CD4-positive, CD25-positive, alpha-beta regulatory T cell (primary cell): ENCODE data around the gene FBXO44. TPM values are rescaled to one million over a fixed set of nuclear protein-coding genes. Genes with fewer than 3 reads are reported as not detected.

Experiments used
- ATAC-seq, 2 donors: fragments of 150-1000 bp; cut with Tn5 transposase; one replicate each; pipeline ENCODE4 v1.10.0; 2021; ENCODE audit warnings: low read depth in 2 of 2, moderate number of reproducible peaks in 2 of 2, moderate library complexity in 1 of 2
- DNase-seq, 3 donors: peaks; one replicate each; pipeline versions ENCODE4 v3.0.0 to v3.0.0-alpha.2; 2012 to 2022; ENCODE audit warnings: mixed read lengths in 1 of 3
- H3K27ac ChIP-seq: one replicate; pipeline ENCODE4 v1.7.0; 2013; ENCODE audit warnings: mild to moderate bottlenecking, low read length; ENCODE audit not compliant: insufficient read depth, poor library complexity, severe bottlenecking
- H3K27me3 ChIP-seq: one replicate; pipeline ENCODE4 v1.7.0; 2013; ENCODE audit warnings: low read length; ENCODE audit not compliant: control insufficient read depth, insufficient read depth
- H3K36me3 ChIP-seq: one replicate; pipeline ENCODE4 v1.7.0; 2013; ENCODE audit warnings: mild to moderate bottlenecking, low read length, moderate library complexity; ENCODE audit not compliant: control insufficient read depth, insufficient read depth
- H3K4me1 ChIP-seq: 2 replicates; pipeline ENCODE4 v1.7.0; 2013; ENCODE audit warnings: mild to moderate bottlenecking, low read length; ENCODE audit not compliant: insufficient read depth, control insufficient read depth, poor library complexity, severe bottlenecking
- H3K4me3 ChIP-seq: one replicate; pipeline ENCODE4 v1.7.0; 2013; ENCODE audit warnings: low read depth, mild to moderate bottlenecking, low read length, moderate library complexity
- H3K9me3 ChIP-seq, 2 experiments: 1 replicate in 1 of 2; 2 replicates in 1 of 2; pipeline ENCODE4 v1.7.0; 2013; ENCODE audit warnings: low read length in 2 of 2, mild to moderate bottlenecking in 1 of 2, moderate library complexity in 1 of 2; ENCODE audit not compliant: control insufficient read depth in 2 of 2
- H3K27ac Mint-ChIP-seq, 3 donors: one replicate each; pipeline ENCODE4 v1.8.0; 2020 to 2022; ENCODE audit warnings: mild to moderate bottlenecking in 3 of 3, mixed read lengths in 3 of 3, moderate library complexity in 2 of 3
- H3K27me3 Mint-ChIP-seq: one replicate; pipeline ENCODE4 v1.8.0; 2022; ENCODE audit warnings: mild to moderate bottlenecking, mixed read lengths
- H3K36me3 Mint-ChIP-seq: one replicate; pipeline ENCODE4 v1.8.0; 2020; ENCODE audit warnings: mixed read lengths
- H3K4me1 Mint-ChIP-seq, 4 donors: one replicate each; pipeline ENCODE4 v1.8.0; 2020 to 2022; ENCODE audit warnings: mixed read lengths in 4 of 4, mild to moderate bottlenecking in 1 of 4
- H3K4me3 Mint-ChIP-seq, 4 donors: one replicate each; pipeline ENCODE4 v1.8.0; 2020 to 2022; ENCODE audit warnings: mild to moderate bottlenecking in 4 of 4, mixed read lengths in 4 of 4, moderate library complexity in 3 of 4
- H3K9me3 Mint-ChIP-seq, 7 donors: one replicate each; pipeline ENCODE4 v1.8.0; 2020 to 2022; ENCODE audit warnings: mixed read lengths in 7 of 7, mild to moderate bottlenecking in 3 of 7, moderate library complexity in 2 of 7
- polyA plus RNA-seq, 4 donors: library from polyadenylated mRNA; unstranded; fragments of 300-500 nt; fragmentation: Illumina TruSeq; gene quantifications; one replicate each; pipeline ENCODE4 v1.2.3, GENCODE V29; 2021
- total RNA-seq: library from RNA; stranded (reverse); gene quantifications from one replicate; pipeline ENCODE4 v1.2.3, GENCODE V29; 2022

The FBXO44 gene
- total and polyA plus RNA-seq, 5 donors from 2014 or later = 5.5 to 43.7 (median 9.3) TPM

DNA sequence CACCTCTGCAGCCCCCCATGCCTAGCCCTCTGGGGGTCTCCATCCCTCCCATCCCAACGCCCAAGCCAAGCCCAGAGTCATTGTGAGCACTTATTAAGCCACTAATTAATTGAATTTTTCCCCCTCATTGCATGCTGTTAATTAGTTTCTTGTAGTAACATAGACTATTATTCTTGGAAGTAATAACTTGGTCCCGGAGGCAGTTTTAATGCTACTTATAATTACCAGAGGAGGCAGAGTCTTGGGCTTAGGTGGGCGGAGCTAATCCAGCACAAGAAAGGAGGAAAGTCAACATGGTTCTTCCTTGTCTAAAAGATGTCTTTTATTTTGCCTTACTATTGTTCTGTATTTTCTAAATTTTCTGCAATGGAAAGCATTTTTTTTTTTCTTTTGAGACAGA lies 28.1 kb upstream of the FBXO44 start:
- Histone ChIP-seq H3K4me1 (no peaks in the 10 kb centered on the region), H3K27ac (no peak overlapping the region), H3K36me3 (no peaks in the 10 kb centered on the region), H3K27me3 (no peaks in the 10 kb centered on the region), H3K9me3 (no peaks in the 10 kb centered on the region), H3K4me3 (no peak overlapping the region)
- Mint-ChIP-seq H3K9me3 (peaks cover 0 to 5% (median 0%) of the 10 kb centered on the region in 7 donors), H3K27me3 (peaks cover 24% of the 10 kb centered on the region), H3K4me3 (no peak overlapping the region), H3K36me3 (no peaks in the 10 kb centered on the region), H3K27ac (no peak overlapping the region), H3K4me1 (no peaks in the 10 kb centered on the region)
- no peak for ATAC-seq
- DNase-seq = no peak

DNA sequence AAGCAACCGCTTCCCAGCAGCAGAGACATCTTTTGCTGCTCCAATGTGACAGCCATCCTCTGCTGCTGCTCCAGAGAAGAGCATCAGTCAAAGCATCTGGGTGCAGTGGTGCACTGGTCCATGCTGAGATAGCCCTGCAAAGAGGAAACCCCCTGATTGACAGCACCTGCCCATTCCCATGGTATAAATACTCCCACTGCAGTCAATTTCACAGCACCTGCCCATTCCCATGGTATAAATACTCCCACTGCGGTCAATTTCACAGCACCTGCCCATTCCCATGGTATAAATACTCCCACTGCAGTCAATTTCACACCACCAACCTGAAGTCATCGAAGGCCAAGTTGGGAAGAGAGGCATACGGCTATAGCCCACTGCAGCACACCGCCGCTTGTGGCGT lies 25.9 kb upstream of the FBXO44 start:
- Histone ChIP-seq H3K27me3 (no peaks in the 10 kb centered on the region), H3K27ac (no peak overlapping the region), H3K4me3 (no peak overlapping the region), H3K36me3 (no peaks in the 10 kb centered on the region), H3K4me1 (no peaks in the 10 kb centered on the region), H3K9me3 (no peaks in the 10 kb centered on the region)
- Mint-ChIP-seq H3K4me3 (no peak overlapping the region), H3K27me3 (peaks cover 22% of the 10 kb centered on the region), H3K4me1 (no peaks in the 10 kb centered on the region), H3K9me3 (peaks cover 0 to 3% (median 0%) of the 10 kb centered on the region in 7 donors), H3K36me3 (no peaks in the 10 kb centered on the region), H3K27ac (no peak overlapping the region)
- DNase-seq (no peak), ATAC-seq (no peak)

DNA sequence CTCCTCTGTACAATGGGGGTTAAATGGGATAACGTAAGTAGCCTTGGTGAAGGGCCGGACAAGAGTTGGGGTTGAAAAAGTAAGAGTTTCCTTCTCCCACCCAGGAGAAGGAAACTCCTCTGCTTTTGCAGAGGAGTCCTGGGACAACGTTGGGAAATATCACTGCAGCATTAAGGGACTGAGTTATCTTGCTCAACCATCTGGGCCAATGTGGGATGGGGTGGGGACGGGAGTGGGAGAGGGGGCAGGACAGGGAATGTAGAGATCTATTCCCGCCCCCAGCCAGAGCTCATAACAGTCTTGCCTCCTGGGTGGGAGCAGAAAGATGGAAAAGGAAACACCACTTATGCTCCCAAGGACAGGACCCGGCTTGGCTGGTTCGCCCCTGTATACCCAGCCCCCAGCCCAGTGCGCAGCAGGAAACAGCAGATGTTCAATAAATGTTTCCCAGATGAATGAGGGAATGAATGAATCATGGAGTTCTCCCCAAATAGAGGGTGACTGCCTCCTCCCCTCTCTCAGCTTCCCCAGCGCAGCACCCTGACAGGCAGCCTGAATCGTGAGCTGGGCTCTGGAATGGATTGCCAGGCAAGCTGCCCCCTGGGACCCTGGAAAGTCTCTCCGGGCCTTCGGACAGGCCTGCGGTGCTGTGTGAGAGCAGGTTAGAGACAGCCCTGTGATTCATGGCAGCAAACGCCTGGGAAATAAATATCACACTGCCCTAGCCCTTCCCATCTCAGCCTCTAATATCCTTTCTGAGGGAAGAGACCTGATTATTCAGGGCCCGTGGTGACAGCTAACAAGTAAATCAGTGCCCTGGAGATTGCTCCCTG lies 25.3 kb upstream of the FBXO44 start:
- no peaks in the 10 kb centered on the region for H3K4me1 ChIP-seq
- H3K27me3 ChIP-seq = no peaks in the 10 kb centered on the region
- H3K4me3 Mint-ChIP-seq = no peak overlapping the region
- ATAC-seq = no peak
- no peaks in the 10 kb centered on the region for H3K36me3 Mint-ChIP-seq
- no peaks in the 10 kb centered on the region for H3K36me3 ChIP-seq
- no peaks in the 10 kb centered on the region for H3K4me1 Mint-ChIP-seq
- H3K27me3 Mint-ChIP-seq = peaks cover 22% of the 10 kb centered on the region
- no peak overlapping the region for H3K4me3 ChIP-seq
- no peak overlapping the region for H3K27ac Mint-ChIP-seq
- H3K27ac ChIP-seq = no peak overlapping the region
- no peaks in the 10 kb centered on the region for H3K9me3 ChIP-seq
- H3K9me3 Mint-ChIP-seq = peaks cover 0 to 3% (median 0%) of the 10 kb centered on the region in 7 donors
- DNase-seq = no peak

DNA sequence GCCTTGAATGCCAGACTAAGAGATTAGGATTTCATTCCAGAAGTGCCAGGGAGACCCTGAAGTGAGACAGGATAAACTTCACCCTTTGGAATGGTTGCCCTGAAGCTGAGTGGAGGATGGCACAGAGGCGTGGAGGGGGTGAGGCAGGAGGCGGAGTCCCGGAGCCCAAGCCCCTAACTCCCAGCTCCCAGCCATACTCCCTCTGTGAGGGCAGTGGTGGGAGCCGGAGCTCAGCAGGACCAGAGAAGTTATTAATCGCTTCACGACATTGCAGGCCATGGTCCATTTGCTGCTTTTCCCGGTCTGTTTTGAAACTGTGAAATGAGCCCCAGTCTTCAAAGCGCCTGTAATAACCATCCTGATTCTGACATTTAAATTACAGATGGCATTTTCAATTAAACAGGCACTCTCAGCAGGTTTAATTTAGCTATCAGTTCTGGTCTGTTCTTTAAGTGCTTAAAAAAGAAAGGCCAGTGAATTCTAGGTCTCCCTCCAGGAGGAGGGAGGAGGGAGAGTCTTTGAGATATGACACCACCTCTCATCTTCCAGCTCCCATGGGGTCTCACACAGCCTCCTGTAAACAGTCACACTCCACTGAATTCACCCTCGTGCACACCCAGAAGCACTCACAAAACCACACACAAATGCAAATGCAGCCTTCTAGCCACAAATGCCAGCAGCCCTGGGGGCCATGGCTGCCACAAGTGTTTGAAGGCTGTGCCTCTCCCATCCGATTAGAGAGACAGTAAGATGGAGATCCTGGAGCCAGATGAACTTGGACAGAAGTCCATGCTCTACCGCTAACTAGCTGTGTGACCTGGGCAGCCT lies 20.1 kb upstream of the FBXO44 start:
- no peaks in the 10 kb centered on the region for H3K36me3 ChIP-seq
- no peaks in the 10 kb centered on the region for H3K36me3 Mint-ChIP-seq
- H3K9me3 Mint-ChIP-seq = peaks cover 0 to 2% (median 0%) of the 10 kb centered on the region in 7 donors
- DNase-seq (no peak), ATAC-seq (no peak)
- H3K27me3 ChIP-seq = no peaks in the 10 kb centered on the region
- no peaks in the 10 kb centered on the region for H3K9me3 ChIP-seq
- no peak overlapping the region for H3K4me3 ChIP-seq
- no peaks in the 10 kb centered on the region for H3K4me1 Mint-ChIP-seq
- no peak overlapping the region for H3K27ac Mint-ChIP-seq
- peaks cover 14% of the 10 kb centered on the region for H3K27me3 Mint-ChIP-seq
- H3K4me1 ChIP-seq = no peaks in the 10 kb centered on the region
- no peak overlapping the region for H3K27ac ChIP-seq
- H3K4me3 Mint-ChIP-seq = no peak overlapping the region

DNA sequence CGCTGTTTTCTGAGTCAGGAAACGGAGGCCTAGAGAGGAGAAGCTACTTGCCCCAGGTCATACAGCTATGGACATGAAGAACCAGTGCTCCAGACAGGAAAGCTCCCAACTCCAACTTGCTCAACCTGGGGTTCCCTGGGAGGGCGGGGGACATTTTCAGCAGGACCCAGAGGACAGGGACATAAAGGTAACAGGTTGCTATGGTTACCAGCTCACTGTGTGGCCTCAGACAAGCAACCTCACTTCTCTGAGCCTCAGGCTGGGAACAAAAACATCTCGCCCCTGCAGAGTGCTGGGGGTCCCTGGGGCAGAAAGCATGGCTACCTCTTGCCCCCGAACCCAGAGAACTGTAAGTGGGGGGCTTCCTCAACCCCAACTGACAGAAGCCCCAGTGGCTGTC lies 16.6 kb upstream of the FBXO44 start:
- no peak for DNase-seq
- no peak overlapping the region for H3K27ac ChIP-seq
- no peaks in the 10 kb centered on the region for H3K27me3 ChIP-seq
- Mint-ChIP-seq H3K4me3 (no peak overlapping the region), H3K27me3 (peaks cover 7% of the 10 kb centered on the region), H3K36me3 (no peaks in the 10 kb centered on the region), H3K9me3 (no peaks in the 10 kb centered on the region), H3K27ac (no peak overlapping the region), H3K4me1 (peaks cover 0 to 3% (median 0%) of the 10 kb centered on the region in 4 donors)
- ATAC-seq = no peak
- H3K36me3 ChIP-seq = no peaks in the 10 kb centered on the region
- H3K9me3 ChIP-seq = no peaks in the 10 kb centered on the region
- no peak overlapping the region for H3K4me3 ChIP-seq
- no peaks in the 10 kb centered on the region for H3K4me1 ChIP-seq

DNA sequence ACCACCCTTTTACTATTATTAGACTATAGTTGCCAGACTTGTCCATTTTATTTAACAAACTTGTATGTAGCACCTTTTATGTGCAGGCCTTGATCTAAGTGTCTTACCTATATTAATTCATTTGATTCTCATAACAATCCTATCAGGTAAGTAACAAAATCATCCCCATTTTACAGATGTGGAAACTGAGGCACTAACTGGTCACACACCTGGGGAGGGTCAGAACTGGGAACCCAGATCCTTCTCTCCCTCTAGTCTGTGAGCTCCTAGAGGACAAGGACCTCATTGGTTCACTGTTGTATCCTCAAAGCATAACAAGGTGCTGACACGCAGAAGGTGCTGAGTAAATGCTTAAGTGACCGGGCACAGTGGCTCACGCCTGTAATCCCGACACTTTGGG lies 15.3 kb upstream of the FBXO44 start:
- H3K9me3 Mint-ChIP-seq = no peaks in the 10 kb centered on the region
- H3K4me1 Mint-ChIP-seq = peaks cover 0 to 3% (median 0%) of the 10 kb centered on the region in 4 donors
- H3K4me1 ChIP-seq = no peaks in the 10 kb centered on the region
- no peak overlapping the region for H3K27ac ChIP-seq
- no peaks in the 10 kb centered on the region for H3K9me3 ChIP-seq
- no peaks in the 10 kb centered on the region for H3K27me3 ChIP-seq
- no peaks in the 10 kb centered on the region for H3K36me3 ChIP-seq
- no peak overlapping the region for H3K27ac Mint-ChIP-seq
- H3K4me3 ChIP-seq = no peak overlapping the region
- no peak for DNase-seq
- no peak overlapping the region for H3K4me3 Mint-ChIP-seq
- H3K27me3 Mint-ChIP-seq = peaks cover 10% of the 10 kb centered on the region
- no peaks in the 10 kb centered on the region for H3K36me3 Mint-ChIP-seq
- no peak for ATAC-seq

DNA sequence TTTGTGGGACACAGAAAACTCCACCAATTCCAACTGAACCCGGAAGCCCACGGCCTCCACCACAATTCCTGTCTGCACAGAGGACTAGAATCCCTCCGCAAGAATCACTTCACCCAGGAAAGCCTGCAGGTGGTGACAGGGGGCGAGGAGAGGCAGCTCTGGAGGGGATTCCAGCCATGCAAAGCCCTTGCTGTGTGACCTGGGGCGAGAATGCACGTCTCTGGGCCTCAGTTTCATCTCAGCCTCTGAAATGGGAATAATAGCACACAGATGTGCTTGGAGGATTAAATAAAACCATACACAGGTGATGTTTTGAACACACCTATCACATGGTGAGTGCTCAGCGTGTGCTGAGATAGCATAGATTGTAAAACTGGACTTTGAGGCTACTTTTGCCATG lies 14.6 kb upstream of the FBXO44 start:
- peaks cover 0 to 3% (median 0%) of the 10 kb centered on the region in 4 donors for H3K4me1 Mint-ChIP-seq
- H3K36me3 Mint-ChIP-seq = no peaks in the 10 kb centered on the region
- no peak overlapping the region for H3K27ac ChIP-seq
- no peaks in the 10 kb centered on the region for H3K9me3 ChIP-seq
- DNase-seq = no peak
- H3K9me3 Mint-ChIP-seq = no peaks in the 10 kb centered on the region
- H3K27ac Mint-ChIP-seq = no peak overlapping the region
- peaks cover 10% of the 10 kb centered on the region for H3K27me3 Mint-ChIP-seq
- ATAC-seq = no peak
- no peaks in the 10 kb centered on the region for H3K36me3 ChIP-seq
- H3K4me1 ChIP-seq = no peaks in the 10 kb centered on the region
- no peak overlapping the region for H3K4me3 Mint-ChIP-seq
- no peak overlapping the region for H3K4me3 ChIP-seq
- H3K27me3 ChIP-seq = no peaks in the 10 kb centered on the region
